K562 (cell line): ENCODE measurements around the gene BZW2.

Experiments
- CBX5 ChIP-seq: IDR thresholded peaks from 2 replicates; pipeline ENCODE4 v1.6.1; 2014; ENCODE audit warnings: low read depth, borderline replicate concordance
- CREB1 ChIP-seq, 2 experiments: sonication (generic) in 1 of 2; formaldehyde crosslinking in 1 of 2; IDR thresholded peaks; 2 replicates each; pipeline versions ENCODE4 v1.6.1 to v1.8.0; 2012 to 2022; ENCODE audit warnings: inconsistent platforms in 1 of 2, mild to moderate bottlenecking in 1 of 2, missing genetic modification reagents in 1 of 2, moderate library complexity in 1 of 2
- MAFG ChIP-seq: fragments of 450-650 bp; conservative IDR thresholded peaks from 2 replicates; pipeline ENCODE4 v1.6.1; 2016; ENCODE audit warnings: missing genetic modification characterization, missing compliant biosample characterization
- PTRF ChIP-seq: fragments of 450-650 bp; IDR thresholded peaks from 2 replicates; pipeline ENCODE4 v1.6.1; 2016; ENCODE audit warnings: mild to moderate bottlenecking, missing genetic modification characterization, missing compliant biosample characterization
- SIN3B ChIP-seq: fragments of 450-650 bp; IDR thresholded peaks from 2 replicates; pipeline ENCODE4 v1.6.1; 2017; ENCODE audit warnings: low read depth, mild to moderate bottlenecking, moderate library complexity
- STAT5B ChIP-seq: fragments of 250-450 bp; sonication (Bioruptor Pico); IDR thresholded peaks from 2 replicates; pipeline ENCODE4 v1.8.0; 2021; ENCODE audit warnings: mild to moderate bottlenecking, inconsistent platforms
- XRCC5 ChIP-seq: fragments of 200-400 bp; formaldehyde crosslinking; IDR thresholded peaks from 2 replicates; pipeline ENCODE4 v1.6.1; 2017; ENCODE audit warnings: low read depth, mild to moderate bottlenecking, low read length

DNA sequence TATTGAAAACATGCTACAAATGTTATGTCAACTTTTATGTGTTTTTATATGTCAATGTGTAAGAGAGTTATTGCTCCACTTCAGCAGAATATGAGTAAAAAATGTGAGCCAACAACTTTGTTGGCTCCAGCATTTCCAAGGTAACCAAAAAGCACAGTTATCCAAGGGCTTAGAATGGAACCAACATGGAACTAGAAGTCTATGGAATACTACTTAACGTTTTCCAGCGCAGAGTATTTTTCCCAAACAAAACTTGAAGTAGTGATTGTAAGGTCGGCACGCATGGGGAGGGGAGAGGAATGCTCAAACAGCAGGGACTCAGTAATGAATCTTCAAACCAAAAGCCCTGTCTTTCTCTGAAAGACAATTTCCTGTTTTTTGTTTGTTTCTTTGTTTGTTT is 62.5 kb downstream of the BZW2 start:
- TF ChIP-seq CBX5 = no peak
- TF ChIP-seq MAFG (tag) = no peak
- TF ChIP-seq SIN3B = no peak
- no peak for TF ChIP-seq STAT5B (CRISPR knock-in tag)
- no peak for TF ChIP-seq XRCC5
- no peak for TF ChIP-seq CREB1 (IDR thresholded peaks at IDR 0.05)
- no peak for TF ChIP-seq CREB1 (CRISPR knock-in tag; IDR thresholded peaks at IDR 0.05)
- TF ChIP-seq PTRF (tag) = no peak
